NOMO-1 treated with dmso at 0.1 percent for 144 hours (cell line): ENCODE results near the gene OR13C2.

Source experiments
- DNase-seq: peaks from one replicate; lab custom pipeline; 2025; ENCODE audit not compliant: unreplicated experiment; lab: John Stamatoyannopoulos, UW

The OR13C2 gene

GRCh38 chr9:104555521-104555920, 49.9 kb downstream of the OR13C2 start:
- DNase-seq = no peak
